Activated gamma-delta T cell (primary cell): Measurements from ENCODE around the gene ZNF862.

ENCODE experiments used
- DNase-seq: peaks from one replicate; lab custom pipeline; 2025; lab: John Stamatoyannopoulos, UW

The ZNF862 gene

GRCh38 chr7:149811221-149811620, 27.0 kb upstream of the ZNF862 start:
- no peak for DNase-seq

DNA sequence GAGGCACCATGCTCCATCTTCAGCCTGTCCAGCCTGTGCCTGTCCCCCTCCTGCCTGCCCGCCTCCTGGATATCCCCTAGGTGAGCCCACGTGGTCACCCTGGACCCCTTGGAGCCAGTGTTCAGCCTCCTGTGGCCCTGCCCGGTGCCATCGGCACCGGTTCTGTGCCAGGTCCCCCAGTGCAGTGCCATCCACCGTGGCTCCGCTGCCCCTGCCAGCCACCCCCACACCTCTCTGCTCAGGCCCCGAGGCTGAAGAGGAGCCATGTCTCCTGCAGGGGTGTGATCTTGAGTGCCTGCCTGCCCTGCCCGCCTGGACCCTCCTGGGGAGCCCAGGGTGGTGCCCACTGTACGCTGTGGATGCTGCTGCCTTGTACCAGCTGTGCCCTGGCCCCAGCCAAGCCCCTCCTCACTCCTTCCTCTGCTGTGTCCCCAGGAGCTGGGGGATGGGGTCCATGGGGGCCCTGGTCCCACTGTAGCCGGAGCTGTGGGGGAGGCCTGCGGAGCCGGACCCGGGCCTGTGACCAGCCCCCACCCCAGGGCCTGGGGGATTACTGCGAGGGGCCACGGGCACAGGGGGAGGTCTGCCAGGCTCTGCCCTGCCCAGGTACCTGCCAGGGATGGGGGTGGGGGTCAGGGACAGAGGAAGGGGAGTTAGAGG, 26.2 kb upstream of the ZNF862 start:
- DNase-seq: no peak

GRCh38 chr7:149813254-149814035, 24.7 kb upstream of the ZNF862 start:
- no peak for DNase-seq

DNA sequence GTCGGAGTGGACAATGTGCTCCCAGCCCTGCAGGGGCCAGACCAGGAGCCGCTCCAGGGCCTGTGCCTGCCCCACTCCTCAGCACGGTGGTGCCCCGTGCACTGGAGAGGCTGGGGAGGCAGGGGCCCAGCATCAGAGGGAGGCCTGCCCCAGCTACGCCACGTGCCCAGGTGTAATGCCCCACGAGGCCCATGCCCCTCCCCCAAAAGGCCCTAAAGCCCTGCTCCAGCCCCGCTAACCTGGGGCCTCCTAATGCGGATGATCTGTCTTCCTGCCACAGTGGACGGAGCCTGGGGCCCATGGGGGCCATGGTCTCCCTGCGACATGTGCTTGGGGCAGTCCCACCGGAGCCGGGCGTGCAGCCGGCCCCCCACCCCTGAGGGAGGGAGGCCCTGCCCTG, 23.7 kb upstream of the ZNF862 start:
- no peak for DNase-seq

DNA sequence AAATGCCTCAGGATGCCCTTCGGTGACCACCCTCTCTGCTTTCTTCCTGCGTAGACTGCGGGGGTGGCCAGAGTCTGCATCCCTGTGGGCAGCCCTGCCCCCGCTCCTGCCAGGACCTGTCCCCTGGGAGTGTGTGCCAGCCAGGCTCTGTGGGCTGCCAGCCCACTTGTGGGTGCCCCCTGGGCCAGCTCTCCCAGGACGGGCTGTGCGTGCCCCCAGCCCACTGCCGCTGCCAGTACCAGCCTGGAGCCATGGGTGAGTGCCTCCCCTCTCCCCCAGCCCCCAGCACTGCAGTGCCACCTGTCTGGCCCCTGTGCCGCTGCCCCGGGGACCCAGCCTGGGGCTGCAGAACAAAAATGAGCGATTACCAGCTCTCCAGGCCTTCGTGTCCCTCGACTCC, 23.1 kb upstream of the ZNF862 start:
- no peak for DNase-seq

- no peak for DNase-seq
These were observed 22.4 kb upstream of the ZNF862 start for GRCh38 chr7:149815661-149816266.

DNA sequence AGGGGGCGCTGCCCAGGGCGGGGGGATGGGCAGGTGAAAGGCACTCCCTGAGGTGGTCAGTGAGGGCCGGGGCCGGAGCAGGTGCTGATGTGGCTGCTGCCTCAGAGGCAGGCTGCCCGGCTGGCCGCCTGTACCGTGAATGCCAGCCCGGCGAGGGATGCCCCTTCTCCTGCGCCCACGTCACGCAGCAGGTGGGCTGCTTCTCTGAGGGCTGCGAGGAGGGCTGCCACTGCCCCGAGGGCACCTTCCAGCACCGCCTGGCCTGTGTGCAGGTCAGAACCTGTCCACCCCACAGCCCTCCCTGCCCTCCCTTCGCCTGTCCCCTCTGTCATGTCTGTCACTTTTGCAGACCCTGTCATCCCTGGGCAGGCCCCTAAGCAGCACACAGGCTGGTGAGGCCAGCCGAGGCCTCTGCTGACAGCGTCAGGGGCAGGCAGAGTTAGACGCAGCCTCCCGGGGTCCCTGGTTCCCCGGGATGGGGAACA, 21.9 kb upstream of the ZNF862 start:
- DNase-seq: no peak

GRCh38 chr7:149816794-149817193, 21.4 kb upstream of the ZNF862 start:
- no peak for DNase-seq

DNA sequence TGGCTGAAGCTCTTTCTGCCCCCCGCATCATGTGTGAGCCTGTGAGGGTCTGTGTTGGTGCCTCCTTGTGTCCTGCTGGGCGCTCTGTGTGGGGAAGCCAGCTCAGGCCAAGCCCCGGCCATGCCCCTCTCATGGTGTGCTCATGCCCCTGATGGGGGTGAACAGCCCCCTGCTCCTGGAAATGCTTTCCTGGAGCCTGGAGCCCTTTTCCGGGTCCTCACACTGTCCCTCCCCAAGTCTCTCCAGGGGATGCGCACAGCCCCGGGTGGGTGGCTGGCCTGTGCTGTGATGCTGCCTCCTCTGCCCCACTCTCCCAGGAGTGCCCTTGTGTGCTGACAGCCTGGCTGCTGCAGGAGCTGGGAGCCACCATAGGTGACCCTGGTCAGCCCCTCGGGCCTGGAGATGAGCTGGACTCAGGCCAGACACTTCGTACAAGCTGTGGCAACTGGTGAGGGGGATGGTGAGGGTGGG, 20.8 kb upstream of the ZNF862 start:
- DNase-seq: no peak

GRCh38 chr7:149817836-149818535, 20.2 kb upstream of the ZNF862 start:
- DNase-seq: no peak

DNA sequence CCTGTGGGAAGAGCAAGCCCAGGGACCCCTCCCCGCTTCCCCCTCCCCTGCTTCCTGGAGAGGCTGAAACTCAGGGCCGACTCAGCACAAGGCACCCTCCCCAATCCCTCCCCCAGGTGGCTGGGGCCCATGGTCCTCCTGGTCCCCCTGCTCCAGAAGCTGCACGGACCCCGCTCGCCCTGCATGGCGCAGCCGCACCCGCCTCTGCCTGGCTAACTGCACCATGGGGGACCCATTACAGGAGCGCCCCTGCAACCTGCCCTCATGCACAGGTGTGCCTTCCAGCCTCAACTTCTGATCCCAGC, 19.7 kb upstream of the ZNF862 start:
- no peak for DNase-seq

GRCh38 chr7:149819141-149819960, 18.8 kb upstream of the ZNF862 start:
- DNase-seq: no peak

- DNase-seq: no peak
These were observed 18.2 kb upstream of the ZNF862 start for GRCh38 chr7:149819961-149820340.

GRCh38 chr7:149820622-149821190, 17.5 kb upstream of the ZNF862 start:
- no peak for DNase-seq

DNA sequence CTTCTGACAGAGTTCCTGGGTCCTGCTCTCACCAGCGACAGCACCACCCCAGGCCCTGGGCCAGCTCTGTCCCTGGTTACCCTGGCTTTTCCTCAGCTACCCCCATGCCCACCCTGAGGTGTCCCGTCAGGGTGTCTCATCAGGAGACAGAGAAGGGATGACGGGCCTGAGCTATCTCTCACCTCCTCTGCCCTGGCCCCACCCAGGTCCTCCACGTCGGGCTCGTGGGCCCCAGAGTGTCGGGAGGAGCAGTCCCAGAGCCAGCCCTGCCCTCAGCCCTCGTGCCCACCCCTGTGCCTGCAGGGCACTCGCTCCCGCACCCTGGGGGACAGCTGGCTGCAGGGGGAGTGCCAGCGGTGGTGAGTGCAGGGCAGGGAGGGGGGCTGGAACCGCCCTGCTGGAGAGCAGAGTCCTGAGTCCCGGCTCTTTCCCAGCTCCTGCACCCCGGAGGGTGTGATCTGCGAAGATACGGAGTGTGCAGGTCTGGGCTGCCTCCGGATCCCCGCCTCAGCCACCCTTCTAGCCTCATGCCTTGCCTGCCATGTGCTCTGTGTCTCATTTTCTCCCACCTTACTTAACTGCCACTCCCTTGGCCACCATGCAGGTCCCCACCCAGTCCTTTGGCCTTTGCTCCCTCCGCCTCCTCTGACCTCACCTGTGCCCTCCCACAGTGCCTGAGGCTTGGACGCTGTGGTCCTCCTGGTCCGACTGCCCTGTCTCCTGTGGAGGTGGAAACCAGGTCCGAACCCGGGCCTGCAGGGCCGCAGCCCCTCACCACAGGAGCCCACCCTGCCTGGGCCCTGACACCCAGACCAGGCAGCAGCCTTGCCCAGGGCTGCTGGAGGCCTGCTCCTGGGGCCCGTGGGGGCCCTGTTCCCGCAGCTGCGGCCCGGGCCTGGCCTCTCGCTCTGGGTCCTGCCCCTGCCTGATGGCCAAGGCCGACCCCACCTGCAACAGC, 16.7 kb upstream of the ZNF862 start:
- no peak for DNase-seq

DNA sequence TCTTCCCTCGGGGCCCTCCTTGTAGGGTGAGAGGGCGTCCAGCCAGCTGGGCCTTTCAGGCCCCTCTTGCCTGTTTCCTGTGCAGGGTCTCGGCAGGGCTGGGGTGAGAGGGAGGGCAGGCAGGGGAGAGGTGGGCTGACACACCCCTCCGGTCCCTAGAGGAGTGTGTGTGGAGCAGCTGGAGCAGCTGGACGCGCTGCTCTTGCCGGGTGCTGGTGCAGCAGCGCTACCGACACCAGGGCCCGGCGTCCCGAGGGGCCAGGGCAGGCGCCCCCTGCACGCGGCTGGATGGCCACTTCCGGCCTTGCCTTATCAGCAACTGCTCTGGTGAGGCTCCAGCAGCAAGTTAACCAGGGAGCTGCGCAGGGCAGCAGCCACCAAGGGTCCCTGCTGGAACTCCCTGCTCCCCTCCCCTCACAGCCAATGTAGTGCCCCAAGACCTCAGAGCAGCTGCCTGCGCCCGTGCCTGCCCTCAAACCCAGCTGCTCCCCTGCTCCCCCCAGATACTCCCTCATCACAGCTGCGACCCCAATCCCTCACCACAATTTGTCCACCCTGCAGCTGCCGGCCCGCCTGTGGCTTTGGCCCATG, 15.7 kb upstream of the ZNF862 start:
- no peak for DNase-seq

DNA sequence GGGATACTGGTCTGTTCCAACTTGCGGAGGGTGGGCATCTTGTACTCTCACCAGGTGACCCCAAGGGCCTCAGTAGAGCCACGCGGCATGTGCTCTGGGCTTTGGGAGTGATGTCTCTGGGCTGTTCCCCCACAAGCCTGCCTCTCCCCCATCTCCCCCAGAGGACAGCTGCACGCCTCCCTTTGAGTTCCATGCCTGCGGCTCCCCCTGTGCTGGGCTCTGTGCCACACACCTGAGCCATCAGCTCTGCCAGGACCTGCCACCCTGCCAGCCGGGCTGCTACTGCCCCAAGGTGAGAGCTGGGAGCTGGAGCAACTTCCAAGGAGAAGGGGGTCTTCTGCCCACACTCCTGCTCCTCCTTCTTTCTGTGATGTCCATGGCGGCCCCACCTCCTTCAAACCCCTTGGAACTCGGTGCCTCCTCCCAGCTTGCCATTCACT, 15.0 kb upstream of the ZNF862 start:
- DNase-seq: no peak

GRCh38 chr7:149823631-149824199, 14.5 kb upstream of the ZNF862 start:
- DNase-seq: no peak

DNA sequence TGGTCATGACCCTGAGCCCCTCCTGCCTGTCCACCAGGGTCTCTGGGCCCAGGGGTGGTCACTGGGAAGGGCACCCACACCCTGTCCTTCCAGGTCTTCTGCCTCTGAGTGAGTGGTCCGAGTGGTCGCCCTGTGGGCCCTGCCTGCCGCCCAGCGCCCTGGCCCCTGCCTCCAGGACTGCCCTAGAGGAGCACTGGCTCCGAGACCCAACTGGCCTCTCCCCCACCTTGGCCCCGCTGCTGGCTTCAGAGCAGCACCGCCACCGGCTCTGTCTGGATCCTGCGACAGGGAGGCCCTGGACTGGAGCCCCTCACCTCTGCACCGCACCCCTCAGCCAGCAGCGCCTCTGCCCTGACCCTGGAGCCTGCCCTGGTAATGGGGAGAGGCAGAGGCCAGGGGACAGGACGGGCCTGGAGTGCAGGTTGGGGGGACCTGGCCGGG, 13.9 kb upstream of the ZNF862 start:
- DNase-seq: no peak
